ENCODE data around the gene PCDHA7.
"Not testable (repeated sequence)": the region's sequence is repeated elsewhere in the genome, so short reads cannot be mapped to it uniquely, and the experiment has no call there.

PCDHA7 gene

DNA sequence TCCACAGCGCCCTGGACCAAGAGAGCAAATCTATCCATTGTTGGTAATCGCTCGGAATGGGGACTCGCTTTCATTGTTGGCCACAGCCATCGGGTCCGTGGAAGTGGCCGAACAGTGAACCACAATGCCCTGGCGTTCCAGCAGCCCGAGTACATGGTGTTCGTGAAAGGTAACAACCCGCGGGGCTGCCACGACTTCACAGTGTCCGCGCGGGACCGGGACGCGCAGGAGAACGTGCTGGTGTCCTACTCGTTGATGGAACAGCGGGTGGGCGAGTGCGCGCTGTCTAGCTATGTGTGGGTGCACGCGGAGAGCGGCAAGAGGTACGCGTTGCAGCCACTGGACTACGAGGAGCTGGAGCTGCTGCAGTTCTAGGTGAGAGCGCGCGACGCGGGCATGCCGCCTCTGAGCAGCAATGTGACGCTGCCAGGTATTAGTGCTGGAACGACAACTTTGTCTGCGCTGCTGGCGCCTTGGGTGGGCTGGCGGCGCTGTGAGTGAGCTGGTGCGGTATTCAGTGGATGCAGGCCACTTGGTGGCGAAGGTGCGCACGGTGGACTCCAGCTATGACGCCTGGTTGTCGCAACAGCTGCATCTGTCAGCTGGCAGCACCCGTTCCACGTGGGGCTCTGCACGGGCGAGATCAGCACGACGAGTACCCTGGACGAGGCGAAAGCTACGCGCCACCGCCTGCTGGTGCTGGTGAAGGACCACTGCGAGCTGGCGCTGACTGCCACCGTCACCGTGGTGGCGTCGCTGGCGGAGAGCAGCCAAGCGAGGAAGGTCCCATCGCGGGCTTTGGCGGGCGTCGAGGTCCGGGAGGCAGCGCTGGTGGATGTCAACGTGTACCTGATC, 28.6 kb downstream of the PCDHA7 start:
- DNase-seq = no peak

DNA sequence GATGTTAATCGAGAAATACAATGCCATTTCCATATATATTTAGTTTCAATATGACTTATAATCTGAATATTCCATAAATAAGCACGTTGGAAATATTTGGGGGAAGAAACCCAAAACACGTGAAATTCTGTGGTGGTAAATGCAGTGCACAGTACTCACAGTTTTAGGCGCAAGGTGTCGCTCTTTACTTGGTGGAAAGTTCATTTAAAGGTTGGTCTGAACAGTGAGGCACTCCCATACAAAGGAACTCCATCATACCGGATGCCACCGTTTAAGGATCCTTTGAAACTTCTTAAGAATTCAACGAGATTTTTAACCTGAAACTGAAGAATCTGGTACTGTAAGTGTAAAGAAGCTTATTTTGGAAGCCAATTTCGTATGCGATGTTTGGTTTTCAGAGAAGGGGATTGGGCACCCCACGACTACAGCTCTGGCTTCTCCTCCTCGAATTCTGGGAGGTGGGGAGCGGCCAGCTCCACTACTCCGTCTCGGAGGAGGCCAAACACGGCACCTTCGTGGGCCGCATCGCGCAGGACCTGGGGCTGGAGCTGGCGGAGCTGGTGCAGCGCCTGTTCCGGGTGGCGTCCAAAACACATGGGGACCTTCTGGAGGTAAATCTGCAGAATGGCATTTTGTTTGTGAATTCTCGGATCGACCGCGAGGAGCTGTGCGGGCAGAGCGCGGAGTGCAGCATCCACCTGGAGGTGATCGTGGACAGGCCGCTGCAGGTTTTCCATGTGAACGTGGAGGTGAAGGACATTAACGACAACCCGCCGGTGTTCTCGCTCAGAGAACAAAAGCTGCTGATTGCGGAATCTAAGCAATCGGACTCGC, 34.9 kb downstream of the PCDHA7 start, which contains the start of gene PCDHA11:
Gene PCDHA11, plus strand, starts transcription at position 237 of the 834 bp plus-strand sequence. Its CDS starts 147 bp downstream, at position 384.
- DNase-seq = no peak

DNA sequence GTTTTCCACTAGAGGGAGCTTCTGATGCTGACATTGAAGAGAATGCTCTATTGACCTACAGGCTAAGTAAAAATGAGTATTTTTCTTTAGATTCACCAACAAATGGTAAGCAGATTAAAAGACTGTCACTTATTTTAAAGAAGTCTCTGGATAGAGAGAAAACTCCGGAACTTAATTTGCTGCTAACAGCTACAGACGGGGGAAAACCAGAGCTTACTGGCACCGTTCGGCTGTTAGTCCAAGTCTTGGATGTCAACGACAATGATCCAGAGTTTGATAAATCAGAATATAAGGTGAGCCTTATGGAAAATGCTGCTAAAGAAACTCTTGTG, 35.5 kb downstream of the PCDHA7 start:
- DNase-seq = no peak

GRCh38 chr5:140870221-140871201, 36.4 kb downstream of the PCDHA7 start:
- DNase-seq = no peak

- no peak for DNase-seq
Observed at GRCh38 chr5:140875085-140876065, 41.3 kb downstream of the PCDHA7 start, which contains the start of gene PCDHA12. Gene PCDHA12, plus strand, starts transcription at chr5:140875308. Its CDS starts 165 bp downstream, at chr5:140875473.

DNA sequence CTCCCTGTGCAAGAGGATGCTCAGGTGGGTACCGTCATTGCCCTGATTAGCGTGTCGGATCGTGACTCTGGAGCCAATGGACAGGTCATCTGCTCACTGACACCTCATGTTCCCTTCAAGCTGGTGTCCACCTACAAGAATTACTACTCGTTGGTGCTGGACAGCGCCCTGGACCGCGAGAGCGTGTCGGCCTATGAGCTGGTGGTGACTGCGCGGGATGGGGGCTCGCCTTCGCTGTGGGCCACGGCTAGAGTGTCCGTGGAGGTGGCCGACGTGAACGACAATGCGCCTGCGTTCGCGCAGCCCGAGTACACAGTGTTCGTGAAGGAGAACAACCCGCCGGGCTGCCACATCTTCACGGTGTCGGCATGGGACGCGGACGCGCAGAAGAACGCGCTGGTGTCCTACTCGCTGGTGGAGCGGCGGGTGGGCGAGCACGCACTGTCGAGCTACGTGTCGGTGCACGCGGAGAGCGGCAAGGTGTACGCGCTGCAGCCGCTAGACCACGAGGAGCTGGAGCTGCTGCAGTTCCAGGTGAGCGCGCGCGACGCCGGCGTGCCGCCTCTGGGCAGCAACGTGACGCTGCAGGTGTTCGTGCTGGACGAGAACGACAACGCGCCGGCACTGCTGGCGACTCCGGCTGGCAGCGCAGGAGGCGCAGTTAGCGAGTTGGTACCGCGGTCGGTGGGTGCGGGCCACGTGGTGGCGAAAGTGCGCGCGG, 42.6 kb downstream of the PCDHA7 start:
- not testable (repeated sequence) for DNase-seq

- no peak for DNase-seq
Observed at GRCh38 chr5:140877262-140877581, 43.2 kb downstream of the PCDHA7 start.

- DNase-seq = no peak
Observed at GRCh38 chr5:140881889-140882590, 48.0 kb downstream of the PCDHA7 start, which contains the start of gene PCDHA13. Gene PCDHA13, plus strand, starts transcription at chr5:140882124. Its CDS starts 145 bp downstream, at chr5:140882269.

DNA sequence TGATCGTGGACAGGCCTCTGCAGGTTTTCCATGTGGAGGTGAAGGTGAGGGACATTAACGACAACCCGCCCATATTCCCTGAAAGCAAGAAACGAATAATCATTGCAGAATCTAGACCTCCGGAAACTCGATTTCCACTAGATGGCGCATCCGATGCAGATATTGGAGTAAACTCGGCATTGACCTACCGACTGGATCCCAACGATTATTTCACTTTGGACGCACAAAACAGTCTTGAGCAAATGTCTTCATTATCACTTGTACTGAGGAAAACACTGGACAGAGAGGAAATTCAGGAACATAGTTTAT, 48.5 kb downstream of the PCDHA7 start:
- no peak for DNase-seq

GRCh38 chr5:140883373-140883772, 49.3 kb downstream of the PCDHA7 start:
- DNase-seq = no peak

- DNase-seq = no peak
Observed at GRCh38 chr5:140883927-140884697, 50.0 kb downstream of the PCDHA7 start.
